H9 (cell line): ENCODE measurements around the gene CRAT. TPM values are rescaled to one million over a fixed set of nuclear protein-coding genes. Genes with fewer than 3 reads are reported as not detected.

ENCODE experiments used
- DNase-seq: peaks from one replicate; pipeline ENCODE4 v3.0.0-alpha.2; 2017
- H2AFZ ChIP-seq: one replicate; pipeline ENCODE4 v1.6.1; 2013; ENCODE audit warnings: mild to moderate bottlenecking, low read length, control low read depth, moderate library complexity
- H2AK5ac ChIP-seq: 2 replicates; pipeline ENCODE4 v1.6.1; 2013; ENCODE audit warnings: low read length, control low read depth, mixed read lengths; ENCODE audit not compliant: insufficient read length
- H2BK120ac ChIP-seq: one replicate; pipeline ENCODE4 v1.6.1; 2013; ENCODE audit warnings: low read depth, mild to moderate bottlenecking, low read length, control low read depth, inconsistent platforms; ENCODE audit not compliant: poor library complexity, severe bottlenecking
- H2BK12ac ChIP-seq: 2 replicates; pipeline ENCODE4 v1.6.1; 2013; ENCODE audit warnings: low read length, control low read depth, mixed read lengths, low read depth; ENCODE audit not compliant: insufficient read length
- H2BK15ac ChIP-seq: 2 replicates; pipeline ENCODE4 v1.6.1; 2013; ENCODE audit warnings: low read depth, low read length, control low read depth
- H2BK20ac ChIP-seq: one replicate; pipeline ENCODE4 v1.6.1; 2013; ENCODE audit warnings: low read depth, mild to moderate bottlenecking, low read length, control low read depth, inconsistent platforms; ENCODE audit not compliant: poor library complexity, severe bottlenecking
- H2BK5ac ChIP-seq: 2 replicates; pipeline ENCODE4 v1.6.1; 2013; ENCODE audit warnings: low read length, control low read depth, mixed read lengths; ENCODE audit not compliant: insufficient read length
- H3K14ac ChIP-seq: 2 replicates; pipeline ENCODE4 v1.6.1; 2013; ENCODE audit warnings: low read length, control low read depth; ENCODE audit not compliant: insufficient read depth
- H3K18ac ChIP-seq: 2 replicates; pipeline ENCODE4 v1.6.1; 2013; ENCODE audit warnings: low read depth, mild to moderate bottlenecking, mixed read lengths, low read length, control low read depth; ENCODE audit not compliant: insufficient read length
- H3K23ac ChIP-seq: 2 replicates; pipeline ENCODE4 v1.6.1; 2013; ENCODE audit warnings: low read length, control low read depth, mixed read lengths, low read depth; ENCODE audit not compliant: insufficient read length
- H3K23me2 ChIP-seq: 2 replicates; pipeline ENCODE4 v1.6.1; 2013; ENCODE audit warnings: low read depth, mild to moderate bottlenecking, mixed read lengths, low read length, control low read depth; ENCODE audit not compliant: insufficient read length, poor library complexity, severe bottlenecking
- H3K27ac ChIP-seq: 2 replicates; pipeline ENCODE4 v1.5.1; 2013; ENCODE audit warnings: low read length, control low read depth, mixed read lengths, low read depth; ENCODE audit not compliant: insufficient read length
- H3K27me3 ChIP-seq: 2 replicates; pipeline ENCODE4 v1.6.1; 2013; ENCODE audit warnings: low read length, control low read depth, inconsistent platforms; ENCODE audit not compliant: insufficient read depth
- H3K4ac ChIP-seq: 2 replicates; pipeline ENCODE4 v1.6.1; 2013; ENCODE audit warnings: low read depth, mild to moderate bottlenecking, control low read depth, inconsistent platforms, low read length, moderate library complexity
- H3K4me1 ChIP-seq: 2 replicates; pipeline ENCODE4 v1.6.1; 2013; ENCODE audit warnings: low read length, control low read depth, inconsistent platforms; ENCODE audit not compliant: insufficient read depth
- H3K4me2 ChIP-seq: 2 replicates; pipeline ENCODE4 v1.6.1; 2013; ENCODE audit warnings: low read length, control low read depth, mixed read lengths; ENCODE audit not compliant: insufficient read length, insufficient read depth
- H3K56ac ChIP-seq: 2 replicates; pipeline ENCODE4 v1.6.1; 2013; ENCODE audit warnings: low read depth, mild to moderate bottlenecking, mixed read lengths, low read length, control low read depth; ENCODE audit not compliant: insufficient read length
- H3K79me1 ChIP-seq: 2 replicates; pipeline ENCODE4 v1.6.1; 2013; ENCODE audit warnings: low read depth, mild to moderate bottlenecking, moderate library complexity, low read length, control low read depth, inconsistent platforms; ENCODE audit not compliant: insufficient read depth, poor library complexity, severe bottlenecking
- H3K79me2 ChIP-seq: 2 replicates; pipeline ENCODE4 v1.6.1; 2013; ENCODE audit warnings: low read length, control low read depth, inconsistent platforms; ENCODE audit not compliant: insufficient read depth
- H3K9ac ChIP-seq: 2 replicates; pipeline ENCODE4 v1.6.1; 2013; ENCODE audit warnings: low read length, control low read depth, mixed read lengths; ENCODE audit not compliant: insufficient read length; ENCODE audit errors: extremely low read depth
- H3K9me3 ChIP-seq: one replicate; pipeline ENCODE4 v1.6.1; 2013; ENCODE audit warnings: low read depth, low read length, inconsistent platforms; ENCODE audit not compliant: control insufficient read depth
- H3T11ph ChIP-seq: one replicate; pipeline ENCODE4 v1.6.1; 2013; ENCODE audit warnings: mild to moderate bottlenecking, low read length, control low read depth, inconsistent platforms
- H4K20me1 ChIP-seq: one replicate; pipeline ENCODE4 v1.6.1; 2013; ENCODE audit not compliant: control insufficient read depth, insufficient read length, insufficient read depth
- H4K5ac ChIP-seq: 2 replicates; pipeline ENCODE4 v1.6.1; 2013; ENCODE audit warnings: low read depth, mild to moderate bottlenecking, mixed read lengths, low read length, control low read depth; ENCODE audit not compliant: insufficient read length
- H4K8ac ChIP-seq: replicated peaks from 2 replicates; pipeline ENCODE4 v1.6.1; 2013; ENCODE audit warnings: low read length, control low read depth, mixed read lengths, low read depth; ENCODE audit not compliant: insufficient read length
- H4K91ac ChIP-seq: 2 replicates; pipeline ENCODE4 v1.6.1; 2013; ENCODE audit warnings: low read depth, mild to moderate bottlenecking, moderate library complexity, mixed read lengths, low read length, control low read depth; ENCODE audit not compliant: insufficient read length
- H3K27ac Mint-ChIP-seq, 3 experiments: 2 replicates in 2 of 3; 3 replicates in 1 of 3; pipeline ENCODE4 v1.8.0; 2020 to 2021; ENCODE audit warnings: mixed read lengths in 3 of 3, mild to moderate bottlenecking in 1 of 3, moderate library complexity in 1 of 3
- H3K27me3 Mint-ChIP-seq: 2 replicates; pipeline ENCODE4 v1.8.0; 2021; ENCODE audit warnings: low read depth, mild to moderate bottlenecking, moderate library complexity, mixed read lengths
- H3K36me3 Mint-ChIP-seq, 3 experiments: 2 replicates in 2 of 3; 3 replicates in 1 of 3; pipeline ENCODE4 v1.8.0; 2020 to 2021; ENCODE audit warnings: low read depth in 3 of 3, mixed read lengths in 3 of 3; ENCODE audit not compliant: insufficient read depth in 1 of 3
- H3K4me1 Mint-ChIP-seq, 2 experiments: 2 replicates each; pipeline ENCODE4 v1.8.0; 2020; ENCODE audit warnings: mixed read lengths in 2 of 2
- H3K4me3 Mint-ChIP-seq, 2 experiments: 2 replicates in 1 of 2; 3 replicates in 1 of 2; pipeline ENCODE4 v1.8.0; 2020 to 2021; ENCODE audit warnings: mild to moderate bottlenecking in 2 of 2, mixed read lengths in 2 of 2, moderate library complexity in 1 of 2
- H3K9me3 Mint-ChIP-seq, 2 experiments: 2 replicates in 1 of 2; 3 replicates in 1 of 2; pipeline ENCODE4 v1.8.0; 2020; ENCODE audit warnings: mild to moderate bottlenecking in 2 of 2, mixed read lengths in 2 of 2, moderate library complexity in 1 of 2
- CTCF ChIP-seq: fragments of 200-600 bp; sonication (generic); conservative IDR thresholded peaks from 3 replicates; pipeline ENCODE4 v1.8.0; 2021; ENCODE audit warnings: antibody characterized with exemption, mild to moderate bottlenecking
- WGBS: extraction: QIAGEN DNeasy Blood & Tissue Kit; methylation state at CpG from one replicate; pipeline ENCODE4 v1.1.7; 2013; ENCODE audit warnings: missing lambda C conversion rate, low lambda C conversion rate, mixed read lengths; ENCODE audit not compliant: insufficient read length; ENCODE audit errors: extremely low coverage; 5-methylcytosine and 5-hydroxymethylcytosine counted together
- total RNA-seq: library from RNA; stranded (reverse); gene quantifications from 2 replicates; pipeline ENCODE4 v1.2.1, GENCODE V29; 2021

The CRAT gene
- total RNA-seq, 1 experiment from 2014 or later = 15.0 TPM

GRCh38 chr9:129081388-129081904 is 29.1 kb downstream of the CRAT start:
- no peak overlapping the region for H4K5ac ChIP-seq
- TF ChIP-seq CTCF = no peak
- no peak for DNase-seq
- no peak overlapping the region for H4K91ac ChIP-seq
- H4K8ac ChIP-seq = no peak overlapping the region
- peaks cover 12% of the 10 kb centered on the region for H3K23me2 ChIP-seq
- no CpG with 5 or more reads among the region's 30 CpGs for WGBS
- no peaks in the 10 kb centered on the region for H3K27me3 ChIP-seq
- peak overlapping the region; percentile 75 for H3K9ac ChIP-seq
- H3K14ac ChIP-seq = no peak overlapping the region
- no peak overlapping the region for H3K4ac ChIP-seq
- no peak overlapping the region for H3K27ac ChIP-seq
- peaks cover 6% of the 10 kb centered on the region; the same call in 1 of the 2 replicates for H3K79me2 ChIP-seq
- Mint-ChIP-seq H3K4me1 (peaks cover 3 to 17% of the 10 kb centered on the region in 2 experiments), H3K36me3 (peaks cover 5 to 22% (median 14%) of the 10 kb centered on the region in 3 experiments; a peak in 6 of 7 replicates), H3K27ac (peak overlapping the region in 2 of 3 experiments; percentile 68 to 79; a peak in 2 of 7 replicates), H3K27me3 (peaks cover 3% of the 10 kb centered on the region; the same call in 1 of the 2 replicates), H3K9me3 (no peaks in the 10 kb centered on the region), H3K4me3 (peak overlapping the region; percentile 88 to 95)
- H2BK120ac ChIP-seq = no peak overlapping the region
- no peak overlapping the region for H3K56ac ChIP-seq
- H3K4me2 ChIP-seq = peak overlapping the region; percentile 72
- no peak overlapping the region for H2BK15ac ChIP-seq
- no peak overlapping the region for H2BK20ac ChIP-seq
- no peak overlapping the region for H3T11ph ChIP-seq
- H2AFZ ChIP-seq = no peak overlapping the region
- no peaks in the 10 kb centered on the region for H3K9me3 ChIP-seq
- no peak overlapping the region for H2BK12ac ChIP-seq
- H4K20me1 ChIP-seq = peaks cover 2% of the 10 kb centered on the region
- H3K18ac ChIP-seq = no peak overlapping the region
- H2BK5ac ChIP-seq = no peak overlapping the region
- no peak overlapping the region for H2AK5ac ChIP-seq
- no peaks in the 10 kb centered on the region; the same call in 1 of the 2 replicates for H3K4me1 ChIP-seq
- peaks cover 2% of the 10 kb centered on the region for H3K79me1 ChIP-seq
- no peak overlapping the region for H3K23ac ChIP-seq
